ENCODE measurements around the gene PAQR7.
"Not testable (repeated sequence)": the region's sequence is repeated elsewhere in the genome, so short reads cannot be mapped to it uniquely, and the experiment has no call there.

GRCh38 chr1:25839808-25840207, 35.7 kb downstream of the PAQR7 start:
- TF ChIP-seq CTCF (IDR thresholded peaks at IDR 0.05; ENCODE audit: low read depth, low read length, poor library complexity, severe bottlenecking); EZH2phosphoT487 (IDR thresholded peaks at IDR 0.05; ENCODE audit: borderline replicate concordance, low read length): not testable (repeated sequence)

Measured in DOHH2 (cell line).